Erythroblast (primary cell): ENCODE results near the gene HINFP.

Experiments
- GATA1 ChIP-seq: IDR thresholded peaks from 2 replicates; pipeline ENCODE4 v1.6.1; 2011; ENCODE audit warnings: low read depth, mild to moderate bottlenecking, control low read depth, low read length, moderate library complexity
- POLR2A ChIP-seq: IDR thresholded peaks from 2 replicates; pipeline ENCODE4 v1.6.1; 2011; ENCODE audit warnings: mild to moderate bottlenecking, low read length

DNA sequence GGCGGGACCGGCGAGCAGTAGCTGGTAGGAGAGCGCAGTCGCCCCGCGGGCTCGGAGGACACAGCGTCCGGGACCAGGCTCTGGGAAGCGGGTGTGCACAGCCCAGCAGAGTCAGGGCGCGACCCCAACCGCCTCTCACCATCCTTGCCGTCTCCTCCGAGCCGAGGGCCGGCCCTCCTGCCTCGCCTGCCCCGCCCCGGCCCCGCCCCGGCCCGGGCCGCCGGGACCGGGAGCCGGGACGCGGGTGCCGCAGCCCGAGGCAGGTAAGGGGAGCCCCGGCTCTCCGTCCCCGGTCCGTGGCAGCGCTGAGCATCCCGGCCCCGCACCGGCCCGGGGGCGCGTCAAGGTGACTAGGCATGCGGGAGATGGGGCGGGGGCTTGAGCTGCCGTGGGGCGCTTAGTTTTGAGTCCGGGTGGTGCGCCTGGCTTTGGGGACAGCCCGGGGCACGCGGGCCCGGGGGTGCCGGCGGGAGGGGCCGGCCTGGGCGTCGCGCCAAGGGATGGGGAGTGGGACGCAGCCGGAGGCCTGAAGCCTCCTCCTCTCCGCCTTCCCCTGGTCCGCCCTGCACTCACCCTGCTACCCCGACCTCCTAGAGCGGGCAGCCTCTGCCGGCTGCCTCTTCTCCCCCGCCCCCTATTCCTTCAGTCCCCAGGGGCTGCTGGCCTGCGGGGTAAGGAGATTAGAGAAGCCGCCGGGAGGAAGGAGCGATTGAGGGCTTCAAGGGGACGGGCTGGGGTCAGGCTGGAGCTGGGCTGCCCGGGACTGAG is 27.8 kb downstream of the HINFP start, which contains the start of gene ABCG4:
- TF ChIP-seq POLR2A, result no peak
- no peak for TF ChIP-seq GATA1
